H9 (cell line): ENCODE results near the gene RAB11A. TPM values are rescaled to one million over a fixed set of nuclear protein-coding genes. Genes with fewer than 3 reads are reported as not detected.

Experiments
- DNase-seq: peaks from one replicate; pipeline ENCODE4 v3.0.0-alpha.2; 2017
- H2AFZ ChIP-seq: one replicate; pipeline ENCODE4 v1.6.1; 2013; ENCODE audit warnings: mild to moderate bottlenecking, low read length, control low read depth, moderate library complexity
- H2AK5ac ChIP-seq: 2 replicates; pipeline ENCODE4 v1.6.1; 2013; ENCODE audit warnings: low read length, control low read depth, mixed read lengths; ENCODE audit not compliant: insufficient read length
- H2BK120ac ChIP-seq: one replicate; pipeline ENCODE4 v1.6.1; 2013; ENCODE audit warnings: low read depth, mild to moderate bottlenecking, low read length, control low read depth, inconsistent platforms; ENCODE audit not compliant: poor library complexity, severe bottlenecking
- H2BK12ac ChIP-seq: 2 replicates; pipeline ENCODE4 v1.6.1; 2013; ENCODE audit warnings: low read length, control low read depth, mixed read lengths, low read depth; ENCODE audit not compliant: insufficient read length
- H2BK15ac ChIP-seq: 2 replicates; pipeline ENCODE4 v1.6.1; 2013; ENCODE audit warnings: low read depth, low read length, control low read depth
- H2BK20ac ChIP-seq: one replicate; pipeline ENCODE4 v1.6.1; 2013; ENCODE audit warnings: low read depth, mild to moderate bottlenecking, low read length, control low read depth, inconsistent platforms; ENCODE audit not compliant: poor library complexity, severe bottlenecking
- H2BK5ac ChIP-seq: 2 replicates; pipeline ENCODE4 v1.6.1; 2013; ENCODE audit warnings: low read length, control low read depth, mixed read lengths; ENCODE audit not compliant: insufficient read length
- H3K14ac ChIP-seq: 2 replicates; pipeline ENCODE4 v1.6.1; 2013; ENCODE audit warnings: low read length, control low read depth; ENCODE audit not compliant: insufficient read depth
- H3K18ac ChIP-seq: 2 replicates; pipeline ENCODE4 v1.6.1; 2013; ENCODE audit warnings: low read depth, mild to moderate bottlenecking, mixed read lengths, low read length, control low read depth; ENCODE audit not compliant: insufficient read length
- H3K23ac ChIP-seq: 2 replicates; pipeline ENCODE4 v1.6.1; 2013; ENCODE audit warnings: low read length, control low read depth, mixed read lengths, low read depth; ENCODE audit not compliant: insufficient read length
- H3K23me2 ChIP-seq: 2 replicates; pipeline ENCODE4 v1.6.1; 2013; ENCODE audit warnings: low read depth, mild to moderate bottlenecking, mixed read lengths, low read length, control low read depth; ENCODE audit not compliant: insufficient read length, poor library complexity, severe bottlenecking
- H3K27ac ChIP-seq: 2 replicates; pipeline ENCODE4 v1.5.1; 2013; ENCODE audit warnings: low read length, control low read depth, mixed read lengths, low read depth; ENCODE audit not compliant: insufficient read length
- H3K27me3 ChIP-seq: 2 replicates; pipeline ENCODE4 v1.6.1; 2013; ENCODE audit warnings: low read length, control low read depth, inconsistent platforms; ENCODE audit not compliant: insufficient read depth
- H3K4ac ChIP-seq: 2 replicates; pipeline ENCODE4 v1.6.1; 2013; ENCODE audit warnings: low read depth, mild to moderate bottlenecking, control low read depth, inconsistent platforms, low read length, moderate library complexity
- H3K4me1 ChIP-seq: 2 replicates; pipeline ENCODE4 v1.6.1; 2013; ENCODE audit warnings: low read length, control low read depth, inconsistent platforms; ENCODE audit not compliant: insufficient read depth
- H3K4me2 ChIP-seq: 2 replicates; pipeline ENCODE4 v1.6.1; 2013; ENCODE audit warnings: low read length, control low read depth, mixed read lengths; ENCODE audit not compliant: insufficient read length, insufficient read depth
- H3K56ac ChIP-seq: 2 replicates; pipeline ENCODE4 v1.6.1; 2013; ENCODE audit warnings: low read depth, mild to moderate bottlenecking, mixed read lengths, low read length, control low read depth; ENCODE audit not compliant: insufficient read length
- H3K79me1 ChIP-seq: 2 replicates; pipeline ENCODE4 v1.6.1; 2013; ENCODE audit warnings: low read depth, mild to moderate bottlenecking, moderate library complexity, low read length, control low read depth, inconsistent platforms; ENCODE audit not compliant: insufficient read depth, poor library complexity, severe bottlenecking
- H3K79me2 ChIP-seq: 2 replicates; pipeline ENCODE4 v1.6.1; 2013; ENCODE audit warnings: low read length, control low read depth, inconsistent platforms; ENCODE audit not compliant: insufficient read depth
- H3K9ac ChIP-seq: 2 replicates; pipeline ENCODE4 v1.6.1; 2013; ENCODE audit warnings: low read length, control low read depth, mixed read lengths; ENCODE audit not compliant: insufficient read length; ENCODE audit errors: extremely low read depth
- H3K9me3 ChIP-seq: one replicate; pipeline ENCODE4 v1.6.1; 2013; ENCODE audit warnings: low read depth, low read length, inconsistent platforms; ENCODE audit not compliant: control insufficient read depth
- H3T11ph ChIP-seq: one replicate; pipeline ENCODE4 v1.6.1; 2013; ENCODE audit warnings: mild to moderate bottlenecking, low read length, control low read depth, inconsistent platforms
- H4K20me1 ChIP-seq: one replicate; pipeline ENCODE4 v1.6.1; 2013; ENCODE audit not compliant: control insufficient read depth, insufficient read length, insufficient read depth
- H4K5ac ChIP-seq: 2 replicates; pipeline ENCODE4 v1.6.1; 2013; ENCODE audit warnings: low read depth, mild to moderate bottlenecking, mixed read lengths, low read length, control low read depth; ENCODE audit not compliant: insufficient read length
- H4K8ac ChIP-seq: replicated peaks from 2 replicates; pipeline ENCODE4 v1.6.1; 2013; ENCODE audit warnings: low read length, control low read depth, mixed read lengths, low read depth; ENCODE audit not compliant: insufficient read length
- H4K91ac ChIP-seq: 2 replicates; pipeline ENCODE4 v1.6.1; 2013; ENCODE audit warnings: low read depth, mild to moderate bottlenecking, moderate library complexity, mixed read lengths, low read length, control low read depth; ENCODE audit not compliant: insufficient read length
- H3K27ac Mint-ChIP-seq, 3 experiments: 2 replicates in 2 of 3; 3 replicates in 1 of 3; pipeline ENCODE4 v1.8.0; 2020 to 2021; ENCODE audit warnings: mixed read lengths in 3 of 3, mild to moderate bottlenecking in 1 of 3, moderate library complexity in 1 of 3
- H3K27me3 Mint-ChIP-seq: 2 replicates; pipeline ENCODE4 v1.8.0; 2021; ENCODE audit warnings: low read depth, mild to moderate bottlenecking, moderate library complexity, mixed read lengths
- H3K36me3 Mint-ChIP-seq, 3 experiments: 2 replicates in 2 of 3; 3 replicates in 1 of 3; pipeline ENCODE4 v1.8.0; 2020 to 2021; ENCODE audit warnings: low read depth in 3 of 3, mixed read lengths in 3 of 3; ENCODE audit not compliant: insufficient read depth in 1 of 3
- H3K4me1 Mint-ChIP-seq, 2 experiments: 2 replicates each; pipeline ENCODE4 v1.8.0; 2020; ENCODE audit warnings: mixed read lengths in 2 of 2
- H3K4me3 Mint-ChIP-seq, 2 experiments: 2 replicates in 1 of 2; 3 replicates in 1 of 2; pipeline ENCODE4 v1.8.0; 2020 to 2021; ENCODE audit warnings: mild to moderate bottlenecking in 2 of 2, mixed read lengths in 2 of 2, moderate library complexity in 1 of 2
- H3K9me3 Mint-ChIP-seq, 2 experiments: 2 replicates in 1 of 2; 3 replicates in 1 of 2; pipeline ENCODE4 v1.8.0; 2020; ENCODE audit warnings: mild to moderate bottlenecking in 2 of 2, mixed read lengths in 2 of 2, moderate library complexity in 1 of 2
- CTCF ChIP-seq: fragments of 200-600 bp; sonication (generic); conservative IDR thresholded peaks from 3 replicates; pipeline ENCODE4 v1.8.0; 2021; ENCODE audit warnings: antibody characterized with exemption, mild to moderate bottlenecking
- WGBS: extraction: QIAGEN DNeasy Blood & Tissue Kit; methylation state at CpG from one replicate; pipeline ENCODE4 v1.1.7; 2013; ENCODE audit warnings: missing lambda C conversion rate, low lambda C conversion rate, mixed read lengths; ENCODE audit not compliant: insufficient read length; ENCODE audit errors: extremely low coverage; 5-methylcytosine and 5-hydroxymethylcytosine counted together
- total RNA-seq: library from RNA; stranded (reverse); gene quantifications from 2 replicates; pipeline ENCODE4 v1.2.1, GENCODE V29; 2021

RAB11A gene
- total RNA-seq, 1 experiment from 2014 or later, result 217 TPM

DNA sequence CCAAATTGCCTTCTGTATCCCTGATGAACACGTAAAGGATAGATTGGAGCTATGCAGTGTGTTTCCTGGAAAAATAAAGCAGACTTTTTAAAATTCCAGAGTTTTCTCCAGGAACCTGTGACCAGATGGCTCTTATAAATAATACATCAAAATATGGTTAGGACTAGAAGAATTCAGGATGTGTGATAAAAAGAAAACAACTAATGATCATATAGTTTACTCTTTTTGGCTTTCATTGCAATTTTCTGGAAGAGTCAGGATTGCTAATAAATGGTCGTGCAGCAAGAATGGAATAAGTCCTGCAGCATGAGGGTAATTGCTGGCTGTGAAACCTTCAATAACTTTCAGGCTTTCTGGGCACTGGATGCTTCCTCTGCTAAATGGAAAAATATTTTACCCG is 47.0 kb upstream of the RAB11A start:
- no peak overlapping the region for H3K9ac ChIP-seq
- H4K91ac ChIP-seq, result no peak overlapping the region
- Mint-ChIP-seq H3K27ac (no peak overlapping the region), H3K4me1 (peaks cover 17 to 20% of the 10 kb centered on the region in 2 experiments), H3K27me3 (no peaks in the 10 kb centered on the region), H3K9me3 (peaks cover 0 to 3% of the 10 kb centered on the region in 2 experiments; a peak in 2 of 5 replicates), H3K36me3 (peaks cover 0 to 3% (median 0%) of the 10 kb centered on the region in 3 experiments; a peak in 3 of 7 replicates), H3K4me3 (no peak overlapping the region)
- no peak overlapping the region for H3K27ac ChIP-seq
- WGBS, result no CpG with 5 or more reads among the region's 3 CpGs
- H4K5ac ChIP-seq, result no peak overlapping the region
- H2BK20ac ChIP-seq, result no peak overlapping the region
- no peak for TF ChIP-seq CTCF
- no peak overlapping the region for H3K4me2 ChIP-seq
- no peak overlapping the region for H3K4ac ChIP-seq
- H3K4me1 ChIP-seq, result no peaks in the 10 kb centered on the region
- DNase-seq, result no peak
- H3K56ac ChIP-seq, result no peak overlapping the region
- no peak overlapping the region for H4K8ac ChIP-seq
- H3K9me3 ChIP-seq, result no peaks in the 10 kb centered on the region
- H3K18ac ChIP-seq, result no peak overlapping the region
- no peak overlapping the region for H2BK12ac ChIP-seq
- H3K23ac ChIP-seq, result no peak overlapping the region
- no peak overlapping the region for H2BK5ac ChIP-seq
- no peak overlapping the region for H2AK5ac ChIP-seq
- H3K14ac ChIP-seq, result no peak overlapping the region
- H2BK120ac ChIP-seq, result no peak overlapping the region
- no peak overlapping the region for H2BK15ac ChIP-seq
- no peak overlapping the region for H2AFZ ChIP-seq
- H4K20me1 ChIP-seq, result no peaks in the 10 kb centered on the region
- no peaks in the 10 kb centered on the region for H3K23me2 ChIP-seq
- H3T11ph ChIP-seq, result no peak overlapping the region
- no peaks in the 10 kb centered on the region for H3K27me3 ChIP-seq
- H3K79me1 ChIP-seq, result no peaks in the 10 kb centered on the region
- H3K79me2 ChIP-seq, result no peaks in the 10 kb centered on the region
